HCT116 (cell line): ENCODE data around the gene CARD6. TPM values are rescaled to one million over a fixed set of nuclear protein-coding genes. Genes with fewer than 3 reads are reported as not detected.

Source experiments
- ATAC-seq: fragments of 200-7000 bp; cut with Tn5 transposase; 2 replicates; pipeline ENCODE4 v1.9.1; 2020; ENCODE audit warnings: mild to moderate bottlenecking, moderate library complexity
- BruUV-seq: library from RNA; stranded (reverse); fragments of 400-500 nt; replicated peaks from 2 replicates; lab custom pipeline; 2021; lab: Mats Ljungman, UMichigan
- CTCF ChIA-PET: fragments of 300-600 bp; sonication (Branson Sonifier 250); formaldehyde crosslinking; loops from one replicate; lab custom pipeline; 2021; ENCODE audit warnings: antibody characterized with exemption; lab: Charles Lee
- POLR2A ChIA-PET: fragments of 300-600, 350-600 bp; sonication (Branson Sonifier 250); formaldehyde crosslinking; loops from one replicate; lab custom pipeline; 2021; ENCODE audit warnings: antibody characterized with exemption; lab: Charles Lee
- RAD21 ChIA-PET, 2 experiments: fragments of 300-600 bp; sonication (Branson Sonifier 250); formaldehyde crosslinking; loops; one replicate each; lab custom pipeline; 2023; ENCODE audit warnings: low total read pairs in 2 of 2; ENCODE audit not compliant: uncharacterized antibody in 2 of 2, unreplicated experiment in 2 of 2, low non-redundant PET in 1 of 2; lab: Charles Lee
- DNase-seq: peaks from one replicate; pipeline ENCODE4 v3.0.0-alpha.2; 2010; ENCODE audit warnings: low read depth, low spot score
- H2AFZ ChIP-seq: fragments of 200-600 bp; shearing (Covaris generic), sonication (generic); 2 replicates; pipeline ENCODE4 v1.6.1; 2017; ENCODE audit warnings: low read depth, mixed run types, mixed read lengths, antibody characterized with exemption, low read length; ENCODE audit not compliant: poor library complexity, severe bottlenecking
- H3K27ac ChIP-seq: 2 replicates; pipeline ENCODE4 v1.5.1; 2012; ENCODE audit warnings: low read depth, low read length
- H3K27me3 ChIP-seq: fragments of 200-600 bp; sonication (generic); 2 replicates; pipeline ENCODE4 v1.6.1; 2016; ENCODE audit warnings: mixed run types, low read length, mixed read lengths; ENCODE audit not compliant: insufficient read depth
- H3K36me3 ChIP-seq, 2 experiments: fragments of 200-500 bp in 1 of 2; fragments of 200-600 bp in 1 of 2; sonication (Bioruptor generic) in 1 of 2; sonication (generic) in 1 of 2; 2 replicates each; pipeline versions ENCODE4 v1.5.1 to v1.6.1; 2014 to 2016; ENCODE audit warnings: low read length in 2 of 2, inconsistent platforms in 1 of 2, mixed read lengths in 1 of 2, mixed run types in 1 of 2; ENCODE audit not compliant: insufficient read depth in 2 of 2, control insufficient read depth in 1 of 2
- H3K4me1 ChIP-seq, 2 experiments: fragments of 200-600 bp in 1 of 2; sonication (generic) in 1 of 2; 2 replicates each; pipeline versions ENCODE4 v1.5.1 to v1.6.1; 2012 to 2017; ENCODE audit warnings: low read length in 2 of 2, inconsistent platforms in 1 of 2, mild to moderate bottlenecking in 1 of 2, mixed read lengths in 1 of 2, mixed run types in 1 of 2, moderate library complexity in 1 of 2; ENCODE audit not compliant: insufficient read depth in 2 of 2, control insufficient read depth in 1 of 2
- H3K4me2 ChIP-seq: fragments of 200-600 bp; sonication (generic); 2 replicates; pipeline ENCODE4 v1.6.1; 2017; ENCODE audit warnings: mixed run types, low read length, mixed read lengths
- H3K4me3 ChIP-seq, 2 experiments: fragments of 200-600 bp in 1 of 2; sonication (generic) in 1 of 2; replicated peaks in 1 of 2; 2 replicates each; pipeline ENCODE4 v1.5.1; 2011 to 2016; ENCODE audit warnings: low read length in 2 of 2, control low read depth in 1 of 2, low read depth in 1 of 2, mild to moderate bottlenecking in 1 of 2, mixed read lengths in 1 of 2, mixed run types in 1 of 2
- H3K79me2 ChIP-seq: fragments of 200-600 bp; sonication (generic); 2 replicates; pipeline ENCODE4 v1.6.1; 2017; ENCODE audit warnings: mild to moderate bottlenecking, mixed run types, low read length, moderate library complexity, mixed read lengths; ENCODE audit not compliant: insufficient read depth
- H3K9ac ChIP-seq: fragments of 200-600 bp; sonication (generic); 2 replicates; pipeline ENCODE4 v1.6.1; 2016; ENCODE audit warnings: low read length, mixed read lengths
- H3K9me2 ChIP-seq: fragments of 200-600 bp; sonication (generic), shearing (Covaris generic); 2 replicates; pipeline ENCODE4 v1.6.1; 2017; ENCODE audit warnings: mixed run types, mild to moderate bottlenecking, moderate library complexity; ENCODE audit not compliant: insufficient read depth
- H3K9me3 ChIP-seq, 2 experiments: fragments of 200-500 bp in 1 of 2; fragments of 200-600 bp in 1 of 2; sonication (Bioruptor generic) in 1 of 2; sonication (generic) in 1 of 2; 2 replicates each; pipeline ENCODE4 v1.6.1; 2014 to 2017; ENCODE audit warnings: low read length in 2 of 2, mixed read lengths in 2 of 2, inconsistent platforms in 1 of 2, low read depth in 1 of 2, mild to moderate bottlenecking in 1 of 2, mixed run types in 1 of 2, moderate library complexity in 1 of 2; ENCODE audit not compliant: control insufficient read depth in 1 of 2, insufficient read depth in 1 of 2
- H4K20me1 ChIP-seq: fragments of 200-600 bp; sonication (generic), shearing (Covaris generic); 2 replicates; pipeline ENCODE4 v1.6.1; 2017; ENCODE audit warnings: mixed run types, mild to moderate bottlenecking, moderate library complexity; ENCODE audit not compliant: insufficient read depth
- ATF3 ChIP-seq: IDR thresholded peaks from 2 replicates; pipeline ENCODE4 v1.6.1; 2012
- CBX3 ChIP-seq: IDR thresholded peaks from 2 replicates; pipeline ENCODE4 v1.6.1; 2012; ENCODE audit warnings: low read depth
- CEBPB ChIP-seq: IDR thresholded peaks from 2 replicates; pipeline ENCODE4 v1.6.1; 2012; ENCODE audit warnings: low read depth
- ELF1 ChIP-seq: IDR thresholded peaks from 2 replicates; pipeline ENCODE4 v1.6.1; 2012; ENCODE audit warnings: low read depth, borderline replicate concordance
- FOSL1 ChIP-seq: IDR thresholded peaks from 2 replicates; pipeline ENCODE4 v1.6.1; 2012; ENCODE audit warnings: low read depth
- JUND ChIP-seq: IDR thresholded peaks from 2 replicates; pipeline ENCODE4 v1.6.1; 2012
- POLR2A ChIP-seq: IDR thresholded peaks from 2 replicates; pipeline ENCODE4 v1.7.0; 2011; ENCODE audit warnings: borderline replicate concordance; ENCODE audit not compliant: insufficient read depth, insufficient read length; ENCODE audit errors: extremely low read depth
- RAD21 ChIP-seq: IDR thresholded peaks from 2 replicates; pipeline ENCODE4 v1.6.1; 2012; ENCODE audit warnings: low read depth, mild to moderate bottlenecking
- SIN3A ChIP-seq: IDR thresholded peaks from 2 replicates; pipeline ENCODE4 v1.6.1; 2012; ENCODE audit warnings: low read depth
- SP1 ChIP-seq: IDR thresholded peaks from 2 replicates; pipeline ENCODE4 v1.6.1; 2012; ENCODE audit warnings: low read depth
- TCF7L2 ChIP-seq: IDR thresholded peaks from 2 replicates; pipeline ENCODE4 v1.7.0; 2011; ENCODE audit warnings: borderline replicate concordance, inconsistent platforms; ENCODE audit not compliant: insufficient read depth, insufficient read length; ENCODE audit errors: extremely low read depth
- YY1 ChIP-seq: IDR thresholded peaks from 2 replicates; pipeline ENCODE4 v1.6.1; 2011; ENCODE audit warnings: low read length, low read depth, moderate library complexity, mild to moderate bottlenecking; ENCODE audit not compliant: insufficient replicate concordance; ENCODE audit errors: extremely low read depth
- ZFX ChIP-seq: fragments of 450-650 bp; IDR thresholded peaks from 2 replicates; pipeline ENCODE4 v1.6.1; 2017
- intact Hi-C: fragments of 100-400 bp; cut with micrococcal nuclease; formaldehyde crosslinking; loops from 2 replicates; pipeline ENCODE4 v1.10.0; 2022
- total RNA-seq: library from RNA; stranded (reverse); gene quantifications from one replicate; pipeline ENCODE4 v1.2.1, GENCODE V29; 2021; ENCODE audit not compliant: unreplicated experiment
- TF ChIP-seq, protein P1 (sequence below): IDR thresholded peaks from 2 replicates; pipeline ENCODE4 v1.6.1; 2012; ENCODE audit warnings: low read depth

The CARD6 gene
- total RNA-seq, 1 experiment from 2014 or later: not detected

DNA sequence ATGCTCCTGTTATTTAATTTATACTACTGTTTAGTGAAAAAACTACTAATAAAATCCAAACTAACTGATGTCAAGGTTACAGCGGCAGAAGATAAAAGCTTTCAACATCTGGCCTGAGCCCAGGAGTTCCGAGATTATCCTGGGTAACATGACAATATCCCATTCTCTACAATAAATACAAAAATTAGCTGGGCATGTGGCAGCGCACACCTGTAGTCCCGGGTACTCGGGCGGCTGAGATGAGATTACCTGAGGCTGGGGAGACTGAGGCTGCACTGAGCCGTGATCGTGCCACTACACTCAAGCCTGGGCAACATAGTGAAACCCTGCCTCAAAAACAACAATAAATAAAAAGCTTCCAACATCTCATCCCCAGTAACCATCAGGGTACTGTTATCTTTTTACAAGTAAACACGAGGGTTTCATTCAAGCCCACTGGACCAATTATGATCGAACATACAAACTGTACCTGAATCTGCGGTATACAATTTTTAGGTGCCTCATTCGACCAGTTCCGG is 7.4 kb upstream of the CARD6 start (continued):
- TF ChIP-seq, protein P1, sequence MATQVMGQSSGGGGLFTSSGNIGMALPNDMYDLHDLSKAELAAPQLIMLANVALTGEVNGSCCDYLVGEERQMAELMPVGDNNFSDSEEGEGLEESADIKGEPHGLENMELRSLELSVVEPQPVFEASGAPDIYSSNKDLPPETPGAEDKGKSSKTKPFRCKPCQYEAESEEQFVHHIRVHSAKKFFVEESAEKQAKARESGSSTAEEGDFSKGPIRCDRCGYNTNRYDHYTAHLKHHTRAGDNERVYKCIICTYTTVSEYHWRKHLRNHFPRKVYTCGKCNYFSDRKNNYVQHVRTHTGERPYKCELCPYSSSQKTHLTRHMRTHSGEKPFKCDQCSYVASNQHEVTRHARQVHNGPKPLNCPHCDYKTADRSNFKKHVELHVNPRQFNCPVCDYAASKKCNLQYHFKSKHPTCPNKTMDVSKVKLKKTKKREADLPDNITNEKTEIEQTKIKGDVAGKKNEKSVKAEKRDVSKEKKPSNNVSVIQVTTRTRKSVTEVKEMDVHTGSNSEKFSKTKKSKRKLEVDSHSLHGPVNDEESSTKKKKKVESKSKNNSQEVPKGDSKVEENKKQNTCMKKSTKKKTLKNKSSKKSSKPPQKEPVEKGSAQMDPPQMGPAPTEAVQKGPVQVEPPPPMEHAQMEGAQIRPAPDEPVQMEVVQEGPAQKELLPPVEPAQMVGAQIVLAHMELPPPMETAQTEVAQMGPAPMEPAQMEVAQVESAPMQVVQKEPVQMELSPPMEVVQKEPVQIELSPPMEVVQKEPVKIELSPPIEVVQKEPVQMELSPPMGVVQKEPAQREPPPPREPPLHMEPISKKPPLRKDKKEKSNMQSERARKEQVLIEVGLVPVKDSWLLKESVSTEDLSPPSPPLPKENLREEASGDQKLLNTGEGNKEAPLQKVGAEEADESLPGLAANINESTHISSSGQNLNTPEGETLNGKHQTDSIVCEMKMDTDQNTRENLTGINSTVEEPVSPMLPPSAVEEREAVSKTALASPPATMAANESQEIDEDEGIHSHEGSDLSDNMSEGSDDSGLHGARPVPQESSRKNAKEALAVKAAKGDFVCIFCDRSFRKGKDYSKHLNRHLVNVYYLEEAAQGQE: no peak
- TF ChIP-seq SP1 (no peak), TCF7L2 (no peak), ZFX (no peak), CEBPB (no peak), RAD21 (no peak), CBX3 (no peak), ELF1 (no peak), SIN3A (no peak)

- Histone ChIP-seq H4K20me1 (peaks cover 41% of the 10 kb centered on the region; the same call in 1 of the 2 replicates), H3K27me3 (no peaks in the 10 kb centered on the region), H2AFZ (no peak overlapping the region), H3K27ac (peak overlapping the region; percentile 94), H3K9me2 (no peaks in the 10 kb centered on the region), H3K4me2 (peak overlapping the region; percentile 68), H3K4me1 (peaks cover 7 to 21% of the 10 kb centered on the region in 2 experiments; a peak in 3 of 4 replicates), H3K79me2 (peaks cover 57% of the 10 kb centered on the region), H3K36me3 (peaks cover 41 to 51% of the 10 kb centered on the region in 2 experiments), H3K9me3 (no peaks in the 10 kb centered on the region), H3K4me3 (peak overlapping the region; percentile 86 to 100), H3K9ac (peak overlapping the region; percentile 97)
- no peak for DNase-seq
- RAD21 ChIA-PET: no interaction called here
- ATAC-seq: no peak
- CTCF ChIA-PET: no interaction called here
- TF ChIP-seq ATF3 (no peak), YY1 (no peak), JUND (no peak), TCF7L2 (no peak), FOSL1 (no peak), ELF1 (no peak), POLR2A (no peak)
- TF ChIP-seq, protein P1: no peak
- intact Hi-C loops: no loop called here
- BruUV-seq: TSS peak; percentile 56
- POLR2A ChIA-PET: interaction anchor here (0.9 to 1.7 kb wide), 3 partner anchors 9 to 36 kb away, joined by 3 to 6 read pairs (median 3); partner anchors contain the start of gene PRKAA1
These were observed 6.7 kb upstream of the CARD6 start for GRCh38 chr5:40834391-40834848.
